CD14-positive monocyte (primary cell): ENCODE measurements around the gene TTC39B. TPM values are rescaled to one million over a fixed set of nuclear protein-coding genes. Genes with fewer than 3 reads are reported as not detected.

Experiments
- DNase-seq, 3 donors: peaks; one replicate each; pipeline ENCODE4 v3.0.0-alpha.2; 2011 to 2022
- H2AFZ ChIP-seq: 2 replicates; pipeline ENCODE4 v1.6.0; 2012; ENCODE audit warnings: mild to moderate bottlenecking, low read depth, low read length, inconsistent platforms; ENCODE audit not compliant: insufficient read depth, poor library complexity, severe bottlenecking
- H3K27ac ChIP-seq, 2 donors: 1 replicate in 1 of 2; 2 replicates in 1 of 2; pipeline ENCODE4 v1.5.1; 2012 to 2013; ENCODE audit warnings: low read length in 2 of 2, control low read depth in 1 of 2, inconsistent platforms in 1 of 2, low read depth in 1 of 2, mild to moderate bottlenecking in 1 of 2
- H3K27me3 ChIP-seq, 2 donors: one replicate each; pipeline versions ENCODE4 v1.6.0 to v1.6.1; 2011 to 2013; ENCODE audit warnings: low read length in 2 of 2; ENCODE audit not compliant: control insufficient read depth in 2 of 2, insufficient read depth in 2 of 2
- H3K36me3 ChIP-seq, 2 donors: replicated peaks in 1 of 2; 1 replicate in 1 of 2; 2 replicates in 1 of 2; pipeline versions ENCODE4 v1.5.1 to v1.6.1; 2012 to 2013; ENCODE audit warnings: low read length in 2 of 2, control low read depth in 1 of 2, inconsistent platforms in 1 of 2, mild to moderate bottlenecking in 1 of 2; ENCODE audit not compliant: insufficient read depth in 2 of 2, control insufficient read depth in 1 of 2
- H3K4me1 ChIP-seq, 2 donors: 1 replicate in 1 of 2; 2 replicates in 1 of 2; pipeline versions ENCODE4 v1.5.1 to v1.6.1; 2012 to 2013; ENCODE audit warnings: low read length in 2 of 2, control low read depth in 1 of 2, inconsistent platforms in 1 of 2, mild to moderate bottlenecking in 1 of 2, moderate library complexity in 1 of 2; ENCODE audit not compliant: insufficient read depth in 2 of 2, control insufficient read depth in 1 of 2
- H3K4me2 ChIP-seq: replicated peaks from 2 replicates; pipeline ENCODE3; 2012; ENCODE audit warnings: low read length, moderate library complexity, mild to moderate bottlenecking; ENCODE audit not compliant: poor library complexity, severe bottlenecking; ENCODE audit errors: extremely low read depth
- H3K4me3 ChIP-seq, 3 experiments: fragments of 200-600 bp in 1 of 3; sonication (generic) in 1 of 3; replicated peaks in 1 of 3; 1 replicate in 2 of 3; 2 replicates in 1 of 3; pipeline ENCODE4 v1.5.1; 2011 to 2013; ENCODE audit warnings: low read length in 3 of 3, mild to moderate bottlenecking in 3 of 3, control low read depth in 2 of 3, low read depth in 2 of 3, inconsistent platforms in 1 of 3, moderate library complexity in 1 of 3
- H3K79me2 ChIP-seq: 2 replicates; pipeline ENCODE4 v1.6.0; 2012; ENCODE audit warnings: mild to moderate bottlenecking, control low read depth, inconsistent platforms, low read length, moderate library complexity; ENCODE audit not compliant: insufficient read depth
- H3K9ac ChIP-seq: 2 replicates; pipeline ENCODE4 v1.6.0; 2017; ENCODE audit warnings: low read length, mild to moderate bottlenecking; ENCODE audit not compliant: insufficient read depth, poor library complexity, severe bottlenecking
- H3K9me3 ChIP-seq, 2 donors: replicated peaks in 1 of 2; 1 replicate in 1 of 2; 2 replicates in 1 of 2; pipeline versions ENCODE4 v1.5.1 to v1.6.1; 2012 to 2013; ENCODE audit warnings: low read length in 2 of 2, control low read depth in 1 of 2; ENCODE audit not compliant: control insufficient read depth in 1 of 2, insufficient read depth in 1 of 2
- H4K20me1 ChIP-seq: 2 replicates; pipeline ENCODE4 v1.6.0; 2012; ENCODE audit warnings: mild to moderate bottlenecking, low read length, control low read depth, moderate library complexity; ENCODE audit not compliant: insufficient read depth
- H3K27ac Mint-ChIP-seq, 7 donors: one replicate each; pipeline ENCODE4 v1.8.0; 2020; ENCODE audit warnings: mild to moderate bottlenecking in 7 of 7, mixed read lengths in 7 of 7, moderate library complexity in 6 of 7, inconsistent platforms in 2 of 7
- H3K27me3 Mint-ChIP-seq, 3 donors: one replicate each; pipeline ENCODE4 v1.8.0; 2021 to 2022; ENCODE audit warnings: low read depth in 3 of 3, mild to moderate bottlenecking in 3 of 3, mixed read lengths in 3 of 3, moderate library complexity in 3 of 3, inconsistent platforms in 1 of 3
- H3K36me3 Mint-ChIP-seq, 2 donors: one replicate each; pipeline ENCODE4 v1.8.0; 2020; ENCODE audit warnings: mixed read lengths in 2 of 2, inconsistent platforms in 1 of 2, mild to moderate bottlenecking in 1 of 2
- H3K4me1 Mint-ChIP-seq: one replicate; pipeline ENCODE4 v1.8.0; 2020; ENCODE audit warnings: mild to moderate bottlenecking, mixed read lengths
- H3K4me3 Mint-ChIP-seq, 2 donors: one replicate each; pipeline ENCODE4 v1.8.0; 2020; ENCODE audit warnings: mild to moderate bottlenecking in 2 of 2, mixed read lengths in 2 of 2, moderate library complexity in 1 of 2
- H3K9me3 Mint-ChIP-seq, 7 donors: one replicate each; pipeline ENCODE4 v1.8.0; 2020 to 2022; ENCODE audit warnings: mixed read lengths in 7 of 7, mild to moderate bottlenecking in 6 of 7, moderate library complexity in 6 of 7, inconsistent platforms in 2 of 7
- WGBS: methylation state at CpG from one replicate; pipeline ENCODE4 v1.1.5; 2013; ENCODE audit warnings: missing lambda C conversion rate; ENCODE audit not compliant: insufficient coverage; 5-methylcytosine and 5-hydroxymethylcytosine counted together
- intact Hi-C, 2 donors: fragments of 100-400 bp; cut with micrococcal nuclease; formaldehyde crosslinking; loops; one replicate each; pipeline versions ENCODE4 v1.15.0 to v1.15.1; 2023
- polyA plus RNA-seq, 3 donors: library from polyadenylated mRNA; depleted of rRNA in 1 of 3; unstranded in 2 of 3; stranded (reverse) in 1 of 3; fragments of 300-500 nt in 2 of 3; fragments of >200 nt in 1 of 3; fragmentation: Illumina TruSeq in 2 of 3; gene quantifications; 1 replicate in 2 of 3; 2 replicates in 1 of 3; pipeline ENCODE4 v1.2.3, GENCODE V29; 2012 to 2021
- TF ChIP-seq, protein P1 (sequence below): fragments of 200-600 bp; IDR thresholded peaks from one replicate; pipeline ENCODE4 v1.8.0; 2022; ENCODE audit warnings: antibody characterized with exemption, mild to moderate bottlenecking

Gene TTC39B
- polyA plus RNA-seq, 3 donors = 0.87 to 5.3 (median 3.1) TPM

- Mint-ChIP-seq H3K27me3 (peaks cover 2 to 9% (median 5%) of the 10 kb centered on the region in 3 donors), H3K4me3 (no peak overlapping the region), H3K36me3 (no peaks in the 10 kb centered on the region), H3K9me3 (peaks cover 0 to 16% (median 11%) of the 10 kb centered on the region in 7 donors), H3K4me1 (peaks cover 6% of the 10 kb centered on the region), H3K27ac (no peak overlapping the region)
- TF ChIP-seq, protein P1, sequence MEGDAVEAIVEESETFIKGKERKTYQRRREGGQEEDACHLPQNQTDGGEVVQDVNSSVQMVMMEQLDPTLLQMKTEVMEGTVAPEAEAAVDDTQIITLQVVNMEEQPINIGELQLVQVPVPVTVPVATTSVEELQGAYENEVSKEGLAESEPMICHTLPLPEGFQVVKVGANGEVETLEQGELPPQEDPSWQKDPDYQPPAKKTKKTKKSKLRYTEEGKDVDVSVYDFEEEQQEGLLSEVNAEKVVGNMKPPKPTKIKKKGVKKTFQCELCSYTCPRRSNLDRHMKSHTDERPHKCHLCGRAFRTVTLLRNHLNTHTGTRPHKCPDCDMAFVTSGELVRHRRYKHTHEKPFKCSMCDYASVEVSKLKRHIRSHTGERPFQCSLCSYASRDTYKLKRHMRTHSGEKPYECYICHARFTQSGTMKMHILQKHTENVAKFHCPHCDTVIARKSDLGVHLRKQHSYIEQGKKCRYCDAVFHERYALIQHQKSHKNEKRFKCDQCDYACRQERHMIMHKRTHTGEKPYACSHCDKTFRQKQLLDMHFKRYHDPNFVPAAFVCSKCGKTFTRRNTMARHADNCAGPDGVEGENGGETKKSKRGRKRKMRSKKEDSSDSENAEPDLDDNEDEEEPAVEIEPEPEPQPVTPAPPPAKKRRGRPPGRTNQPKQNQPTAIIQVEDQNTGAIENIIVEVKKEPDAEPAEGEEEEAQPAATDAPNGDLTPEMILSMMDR = no peak
- Histone ChIP-seq H4K20me1 (no peaks in the 10 kb centered on the region), H3K79me2 (no peaks in the 10 kb centered on the region), H2AFZ (no peak overlapping the region), H3K36me3 (no peaks in the 10 kb centered on the region), H3K27me3 (peaks cover 0 to 9% of the 10 kb centered on the region in 2 donors), H3K4me3 (no peak overlapping the region), H3K9me3 (no peaks in the 10 kb centered on the region), H3K4me1 (peaks cover 5 to 10% of the 10 kb centered on the region in 2 donors), H3K9ac (no peak overlapping the region), H3K27ac (no peak overlapping the region), H3K4me2 (no peak overlapping the region)
- intact Hi-C loops = no loop called here
- WGBS = no CpG with 5 or more reads among the region's 1 CpG
- no peak for DNase-seq
Observed at GRCh38 chr9:15311607-15312006, 4.6 kb upstream of the TTC39B start.

- DNase-seq = no peak
- H3K4me1 Mint-ChIP-seq = peaks cover 19% of the 10 kb centered on the region
- Histone ChIP-seq H3K4me1 (peaks cover 14 to 23% of the 10 kb centered on the region in 2 donors), H3K36me3 (no peaks in the 10 kb centered on the region), H2AFZ (peak overlapping the region; percentile 28), H3K9me3 (no peaks in the 10 kb centered on the region), H3K9ac (no peak overlapping the region), H3K27ac (no peak overlapping the region), H3K79me2 (no peaks in the 10 kb centered on the region), H3K4me3 (no peak overlapping the region), H4K20me1 (peaks cover 4% of the 10 kb centered on the region), H3K27me3 (peaks cover 0 to 9% of the 10 kb centered on the region in 2 donors), H3K4me2 (no peak overlapping the region)
- TF ChIP-seq, protein P1 = no peak
- H3K36me3 Mint-ChIP-seq = no peaks in the 10 kb centered on the region
- H3K9me3 Mint-ChIP-seq = peaks cover 0 to 12% (median 9%) of the 10 kb centered on the region in 7 donors
- no peak overlapping the region for H3K4me3 Mint-ChIP-seq
- whole genome bisulfite sequencing = 60% methylated on average over 1 of the region's 6 CpGs
- intact Hi-C loops = no loop called here
- no peak overlapping the region for H3K27ac Mint-ChIP-seq
- H3K27me3 Mint-ChIP-seq = peaks cover 2 to 16% (median 8%) of the 10 kb centered on the region in 3 donors
Observed at GRCh38 chr9:15310107-15310850, 3.3 kb upstream of the TTC39B start.
